HG02840 (cell line): ENCODE data around the gene RCSD1.
"Not testable (repeated sequence)": the region's sequence is repeated elsewhere in the genome, so short reads cannot be mapped to it uniquely, and the experiment has no call there.

Experiments
- ATAC-seq: cut with Tn5 transposase; IDR thresholded peaks from one replicate; pipeline ENCODE4 v1.9.1; 2021; ENCODE audit warnings: mild to moderate bottlenecking, moderate library complexity, moderate number of reproducible peaks; ENCODE audit not compliant: unreplicated experiment, low FRiP score

RCSD1 gene

GRCh38 chr1:167734227-167734626 is 104.2 kb downstream of the RCSD1 start:
- ATAC-seq = no peak

- ATAC-seq = no peak
These were observed 104.8 kb downstream of the RCSD1 start for GRCh38 chr1:167734841-167735240.

DNA sequence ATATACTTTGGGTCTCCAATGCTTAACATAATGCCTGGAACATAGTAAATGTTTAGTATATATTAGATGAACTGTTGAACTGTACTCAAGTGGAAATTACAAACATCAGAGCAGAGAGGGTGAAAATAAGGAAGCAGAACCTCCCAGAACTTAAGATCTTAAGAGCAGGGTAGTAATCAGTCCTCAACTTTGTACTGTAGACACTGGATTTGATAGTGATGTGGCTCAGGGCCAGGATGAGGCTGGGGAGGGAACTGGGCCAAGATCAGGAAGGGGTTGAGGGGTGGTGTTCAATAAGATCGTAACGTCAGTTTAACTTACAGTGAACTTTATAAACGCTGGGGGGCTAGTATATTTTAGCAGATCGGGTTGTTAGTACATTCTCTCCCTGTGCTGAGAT is 107.1 kb downstream of the RCSD1 start:
- no peak for ATAC-seq

DNA sequence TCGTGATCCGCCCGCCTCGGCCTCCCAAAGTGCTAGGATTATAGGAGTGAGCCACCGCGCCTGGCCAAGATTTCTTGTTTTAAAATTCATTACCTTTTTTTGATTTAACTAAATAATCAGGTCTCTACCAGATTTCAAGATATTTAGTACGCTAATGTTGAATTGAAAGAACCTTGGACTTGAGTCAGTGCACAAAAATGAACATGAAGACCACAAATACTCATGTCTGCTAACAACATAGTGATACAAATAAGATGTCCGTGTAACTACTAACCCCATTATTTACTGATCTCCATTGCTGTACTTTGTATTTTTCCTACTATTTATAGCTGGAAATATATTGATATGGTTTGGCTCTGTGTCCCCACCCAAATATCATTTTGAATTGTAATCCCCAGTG is 108.1 kb downstream of the RCSD1 start:
- ATAC-seq = no peak

GRCh38 chr1:167739752-167740151 is 109.7 kb downstream of the RCSD1 start:
- no peak for ATAC-seq

GRCh38 chr1:167741103-167741502 is 111.1 kb downstream of the RCSD1 start:
- ATAC-seq = not testable (repeated sequence)

GRCh38 chr1:167742392-167743057 is 112.5 kb downstream of the RCSD1 start:
- not testable (repeated sequence) for ATAC-seq

- ATAC-seq = no peak
These were observed 114.9 kb downstream of the RCSD1 start for GRCh38 chr1:167744901-167745300.

DNA sequence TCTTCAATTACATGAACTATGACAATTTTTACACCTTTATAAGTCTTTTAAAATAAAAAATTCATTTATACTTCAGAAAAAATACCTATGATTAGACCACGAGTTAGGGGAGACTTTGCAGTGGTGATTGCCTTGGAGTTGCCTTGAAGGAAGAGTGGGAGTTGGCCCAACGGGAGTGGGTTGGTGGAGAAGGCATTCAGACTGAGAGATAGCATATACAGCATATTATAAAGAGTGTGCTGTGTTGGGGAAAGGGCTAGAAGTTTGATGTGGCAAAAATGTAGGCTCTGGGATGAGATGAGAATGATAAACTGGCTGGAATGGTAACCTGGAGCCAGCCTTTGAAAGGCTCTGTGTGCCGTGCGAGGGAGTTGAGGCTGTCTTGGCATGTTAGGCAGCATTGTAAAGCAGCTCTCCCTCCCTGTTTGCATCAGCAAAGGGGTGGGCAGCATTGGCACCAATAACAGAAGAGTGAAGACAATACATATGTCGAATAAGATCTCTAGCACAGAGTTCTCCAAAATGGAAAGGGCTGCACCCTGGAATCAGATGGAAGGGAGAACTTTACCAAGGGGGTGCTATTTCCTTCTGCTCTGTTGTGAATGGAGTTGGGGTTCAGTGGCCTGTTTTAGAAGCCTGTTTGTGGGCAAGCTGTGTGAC is 116.1 kb downstream of the RCSD1 start:
- ATAC-seq = no peak

DNA sequence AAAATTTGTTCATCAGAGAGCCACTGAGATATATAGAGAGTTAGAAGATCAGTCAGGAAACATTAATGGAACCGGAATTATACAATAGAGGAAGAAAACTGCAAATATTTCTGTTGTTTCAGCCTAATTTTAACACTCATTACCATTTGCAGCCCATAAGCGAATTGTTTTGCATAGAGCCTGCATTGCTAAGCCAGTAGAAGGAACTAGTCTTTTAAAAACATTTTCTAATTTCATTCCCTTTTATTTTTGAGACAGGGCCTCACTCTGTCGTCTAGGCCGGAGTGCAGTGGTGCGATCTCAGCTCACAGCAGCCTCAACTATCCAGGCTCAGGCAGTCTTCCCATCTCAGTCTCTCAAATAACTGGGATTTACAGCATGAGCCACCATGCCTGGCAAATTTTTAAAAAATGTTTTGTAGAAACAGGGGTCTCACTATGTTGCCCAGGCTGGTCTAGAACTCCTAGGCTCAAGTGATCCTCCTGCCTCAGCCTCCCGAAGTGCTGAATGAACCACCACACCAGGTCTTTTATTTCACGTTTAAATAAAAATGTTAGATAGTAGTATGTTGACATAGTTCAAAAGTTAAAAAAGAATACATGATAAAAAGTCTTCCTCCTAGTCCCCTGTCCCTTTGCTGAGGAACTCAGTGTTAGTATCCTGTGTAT is 117.1 kb downstream of the RCSD1 start:
- no peak for ATAC-seq

DNA sequence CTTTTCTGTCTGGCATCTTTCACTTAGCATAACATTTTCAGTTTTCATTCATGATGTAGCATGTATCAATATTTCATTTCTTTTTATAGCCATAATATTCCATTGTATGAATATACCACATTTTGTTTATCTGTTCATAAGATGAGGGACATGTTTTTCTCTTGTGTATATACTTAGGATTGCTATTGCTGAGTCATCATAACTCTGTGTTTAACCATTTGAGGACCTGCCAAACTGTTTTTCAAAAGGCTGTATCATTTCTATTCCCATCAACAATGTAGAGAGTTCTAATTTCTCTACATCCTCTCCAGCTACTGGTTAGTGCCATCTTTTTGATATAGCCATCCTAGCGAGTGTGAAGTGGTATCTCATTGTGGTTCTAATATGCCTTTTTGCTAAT is 118.0 kb downstream of the RCSD1 start:
- no peak for ATAC-seq

DNA sequence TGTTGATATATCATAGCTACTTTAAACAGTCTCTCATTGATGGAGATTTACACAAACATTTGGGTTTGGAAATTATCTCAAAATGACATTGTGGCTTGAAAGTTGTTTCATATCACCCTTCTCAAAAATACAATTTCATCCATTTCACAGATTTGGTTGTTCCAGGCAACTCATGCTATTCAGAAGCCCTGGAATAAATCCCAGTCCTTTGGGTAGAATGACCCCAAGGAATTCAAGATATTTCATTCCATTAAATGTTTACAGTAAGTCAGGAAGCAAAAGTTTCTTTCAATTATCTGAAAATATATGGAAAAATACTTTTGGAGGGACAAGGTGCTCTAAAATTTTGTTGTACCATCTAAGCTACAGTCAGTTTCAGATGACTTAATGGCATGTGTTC is 118.9 kb downstream of the RCSD1 start:
- no peak for ATAC-seq

GRCh38 chr1:167749741-167750140 is 119.7 kb downstream of the RCSD1 start:
- ATAC-seq = no peak

- no peak for ATAC-seq
These were observed 120.6 kb downstream of the RCSD1 start for GRCh38 chr1:167750641-167751040.

DNA sequence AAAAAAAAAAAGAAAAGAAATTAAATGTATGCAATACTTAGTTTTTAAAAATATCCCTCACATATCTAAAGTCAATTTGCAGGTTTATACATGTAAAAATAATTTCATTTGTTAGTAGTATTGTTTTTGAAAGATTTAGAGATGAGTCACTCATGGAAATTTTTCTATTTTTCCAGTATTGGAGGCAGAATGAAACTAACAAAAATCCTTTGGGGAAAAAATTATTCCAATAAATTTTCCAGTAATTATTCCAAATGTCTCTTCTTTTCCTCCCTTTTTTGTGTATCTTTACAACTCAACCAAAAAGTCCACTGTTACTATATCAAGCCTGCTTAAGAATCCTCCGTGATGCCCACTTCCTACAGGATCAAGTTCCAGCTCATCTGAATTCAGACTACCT is 121.6 kb downstream of the RCSD1 start:
- no peak for ATAC-seq

GRCh38 chr1:167752219-167752985 is 122.4 kb downstream of the RCSD1 start:
- no peak for ATAC-seq

DNA sequence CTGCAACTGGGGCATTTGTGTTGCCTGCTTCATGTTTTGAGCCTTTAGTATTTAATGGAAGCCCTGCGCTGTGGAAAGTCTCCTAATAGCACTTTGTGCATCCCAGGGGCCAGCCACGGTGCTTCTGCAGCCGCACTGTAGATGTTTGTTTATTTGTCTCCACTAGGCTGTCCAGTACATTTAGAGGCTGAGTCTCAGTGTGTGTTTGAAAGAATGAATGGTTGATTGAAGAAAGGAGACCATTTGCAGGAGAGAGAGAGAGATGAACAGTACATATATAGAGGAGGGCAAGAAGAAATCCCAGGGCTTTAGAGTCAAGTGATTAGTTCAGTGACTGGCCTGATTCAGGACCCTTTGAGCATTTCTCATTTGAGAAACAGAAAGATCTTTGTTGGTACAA is 125.6 kb downstream of the RCSD1 start:
- no peak for ATAC-seq
